ENCODE measurements around the gene GNB1L.

- TF ChIP-seq CTCF (IDR thresholded peaks at IDR 0.05) (no peak), POLR2A (IDR thresholded peaks at IDR 0.05) (no peak)
These were observed 94.4 kb downstream of the GNB1L start, which contains the start of gene TBX1 for GRCh38 chr22:19760058-19760950.
